Gastrocnemius medialis (tissue), 4 donors: ENCODE data around the gene ASMTL. TPM values are rescaled to one million over a fixed set of nuclear protein-coding genes. Genes with fewer than 3 reads are reported as not detected.
A peak's percentile ranks its signal among the peaks of the same experiment; 100 is the strongest.

Experiments
- ATAC-seq, 2 donors: fragments of 150-250 bp; one replicate each; pipeline ENCODE4 v1.9.1; 2016
- DNase-seq, 2 donors: peaks; one replicate each; pipeline ENCODE4 v3.0.0-alpha.2; 2019
- H3K27ac ChIP-seq, 4 donors: fragments of 200-600 bp; sonication (generic); 1 replicate in 1 of 4; 2 replicates in 3 of 4; pipeline ENCODE4 v1.5.1; 2016 to 2018; ENCODE audit warnings: mild to moderate bottlenecking in 2 of 4, moderate library complexity in 1 of 4
- H3K27me3 ChIP-seq, 3 donors: fragments of 200-600 bp; sonication (generic) in 2 of 3; 1 replicate in 1 of 3; 2 replicates in 2 of 3; pipeline versions ENCODE4 v1.5.1 to v1.6.0; 2016 to 2019; ENCODE audit warnings: mild to moderate bottlenecking in 1 of 3, moderate library complexity in 1 of 3
- H3K36me3 ChIP-seq, 2 donors: fragments of 200-600 bp; sonication (generic) in 1 of 2; one replicate each; pipeline ENCODE4 v1.5.1; 2017 to 2018
- H3K4me1 ChIP-seq, 2 donors: fragments of 200-600 bp; sonication (generic) in 1 of 2; one replicate each; pipeline ENCODE4 v1.5.1; 2016 to 2017; ENCODE audit warnings: mild to moderate bottlenecking in 2 of 2
- H3K4me3 ChIP-seq, 4 donors: fragments of 200-600 bp; sonication (generic) in 3 of 4; 1 replicate in 1 of 4; 2 replicates in 3 of 4; pipeline ENCODE4 v1.5.1; 2016 to 2019; ENCODE audit warnings: mild to moderate bottlenecking in 2 of 4
- H3K9me3 ChIP-seq, 3 donors: fragments of 200-600 bp; sonication (generic) in 2 of 3; 1 replicate in 1 of 3; 2 replicates in 2 of 3; pipeline ENCODE4 v1.5.1; 2016 to 2019
- POLR2A ChIP-seq, 2 donors: fragments of 450-650 bp; IDR thresholded peaks; one replicate each; pipeline ENCODE4 v1.6.1; 2017; ENCODE audit warnings: antibody characterized with exemption in 2 of 2, mild to moderate bottlenecking in 2 of 2, moderate library complexity in 2 of 2
- in situ Hi-C, 4 donors: fragments of 200-750 bp; cut with MboI; loops; one replicate each; pipeline versions ENCODE4 v1.15.0 to v1.8.0; 2017; ENCODE audit warnings: low sequenced_read_pairs in 4 of 4
- intact Hi-C: fragments of 100-400 bp; cut with DNase I; formaldehyde crosslinking; loops from one replicate; pipeline ENCODE4 v1.15.1; 2023; ENCODE audit warnings: low total_unique reads
- total RNA-seq, 4 donors: library from RNA; depleted of rRNA; stranded (reverse); fragments of >200 nt; gene quantifications; one replicate each; pipeline versions ENCODE4 v1.1.0 to v1.2.3, GENCODE V29; 2016
- TF ChIP-seq, protein P1 (sequence below), 5 experiments: fragments of 450-650 bp in 3 of 5; fragments of 200-600 bp in 2 of 5; sonication (generic) in 2 of 5; IDR thresholded peaks in 4 of 5; conservative IDR thresholded peaks in 1 of 5; 1 replicate in 4 of 5; 2 replicates in 1 of 5; pipeline ENCODE4 v1.5.1; 2016 to 2019; ENCODE audit warnings: antibody characterized with exemption in 5 of 5, mild to moderate bottlenecking in 3 of 5, moderate library complexity in 3 of 5

The ASMTL gene
- total RNA-seq, 4 donors from 2014 or later: 13.6 to 19.5 (median 13.9) TPM

DNA sequence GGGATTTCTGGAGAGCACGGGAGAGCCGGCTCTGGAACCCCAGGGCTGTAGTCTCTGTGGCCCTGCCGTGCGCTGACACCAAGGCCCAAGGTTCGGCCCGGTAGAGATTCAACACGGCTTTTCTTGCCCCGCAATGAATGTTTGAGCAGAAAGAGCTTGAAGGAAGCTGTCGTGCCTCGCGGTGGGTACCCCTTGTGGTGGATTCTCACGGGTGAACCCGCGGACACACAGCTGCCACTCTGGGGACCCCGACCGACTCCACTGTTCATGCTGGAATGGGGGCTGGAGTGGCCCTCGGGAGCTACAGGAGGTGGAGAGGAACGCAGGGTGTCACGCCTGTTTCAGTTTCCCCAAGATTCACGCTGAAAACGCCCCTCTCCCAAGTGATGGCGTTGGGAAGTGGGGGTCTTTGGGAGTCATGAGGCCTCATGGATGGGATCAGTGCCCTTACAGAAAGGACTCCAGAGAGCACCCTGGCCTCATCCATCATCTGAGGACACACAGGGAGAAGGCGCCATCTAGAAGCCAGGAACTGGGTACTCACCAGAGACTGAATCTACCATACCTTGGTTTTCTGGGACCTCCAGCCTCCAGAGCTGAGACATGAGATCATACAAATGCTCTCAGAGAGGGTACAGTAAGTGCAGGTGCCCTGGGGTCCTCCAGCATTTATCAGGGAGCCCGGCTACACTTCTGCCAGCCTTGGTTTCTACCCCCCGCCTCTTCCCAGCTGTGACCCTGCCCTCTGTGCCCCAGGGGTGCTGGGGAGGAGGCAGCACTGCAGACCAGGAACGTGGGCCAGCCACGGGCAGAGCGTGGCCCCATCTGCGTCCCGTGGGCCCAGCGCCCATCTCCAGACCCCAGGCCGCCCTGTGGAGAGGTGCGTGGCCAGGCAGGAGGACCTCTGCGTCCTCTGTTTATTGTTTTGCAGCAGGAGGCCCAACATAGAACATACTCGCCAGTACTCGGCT is 67.2 kb downstream of the ASMTL start:
- DNase-seq: peak in 1 of 2 donors; percentile 12
- H3K27me3 ChIP-seq: no peaks in the 10 kb centered on the region
- H3K9me3 ChIP-seq: no peaks in the 10 kb centered on the region
- H3K27ac ChIP-seq: no peak overlapping the region
- peaks cover 2 to 67% of the 10 kb centered on the region in 2 donors for H3K36me3 ChIP-seq
- peaks cover 23 to 31% of the 10 kb centered on the region in 2 donors for H3K4me1 ChIP-seq
- intact Hi-C loops (no loop called here), in situ Hi-C loops (no loop called here)
- no peak overlapping the region for H3K4me3 ChIP-seq
- TF ChIP-seq POLR2A (IDR thresholded peaks at IDR 0.05): no peak
- TF ChIP-seq, protein P1, sequence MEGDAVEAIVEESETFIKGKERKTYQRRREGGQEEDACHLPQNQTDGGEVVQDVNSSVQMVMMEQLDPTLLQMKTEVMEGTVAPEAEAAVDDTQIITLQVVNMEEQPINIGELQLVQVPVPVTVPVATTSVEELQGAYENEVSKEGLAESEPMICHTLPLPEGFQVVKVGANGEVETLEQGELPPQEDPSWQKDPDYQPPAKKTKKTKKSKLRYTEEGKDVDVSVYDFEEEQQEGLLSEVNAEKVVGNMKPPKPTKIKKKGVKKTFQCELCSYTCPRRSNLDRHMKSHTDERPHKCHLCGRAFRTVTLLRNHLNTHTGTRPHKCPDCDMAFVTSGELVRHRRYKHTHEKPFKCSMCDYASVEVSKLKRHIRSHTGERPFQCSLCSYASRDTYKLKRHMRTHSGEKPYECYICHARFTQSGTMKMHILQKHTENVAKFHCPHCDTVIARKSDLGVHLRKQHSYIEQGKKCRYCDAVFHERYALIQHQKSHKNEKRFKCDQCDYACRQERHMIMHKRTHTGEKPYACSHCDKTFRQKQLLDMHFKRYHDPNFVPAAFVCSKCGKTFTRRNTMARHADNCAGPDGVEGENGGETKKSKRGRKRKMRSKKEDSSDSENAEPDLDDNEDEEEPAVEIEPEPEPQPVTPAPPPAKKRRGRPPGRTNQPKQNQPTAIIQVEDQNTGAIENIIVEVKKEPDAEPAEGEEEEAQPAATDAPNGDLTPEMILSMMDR (IDR thresholded peaks at IDR 0.05 in 4 of 5, conservative IDR thresholded peaks at IDR 0.05 in 1 of 5): no peak
- no peak for ATAC-seq

- DNase-seq (peak in 1 of 2 donors; percentile 14), ATAC-seq (no peak)
- H3K36me3 ChIP-seq: peaks cover 2 to 59% of the 10 kb centered on the region in 2 donors
- in situ Hi-C loops: no loop called here
- H3K27me3 ChIP-seq: no peaks in the 10 kb centered on the region
- no peak overlapping the region for H3K4me3 ChIP-seq
- intact Hi-C loops: no loop called here
- peaks cover 16 to 23% of the 10 kb centered on the region in 2 donors for H3K4me1 ChIP-seq
- TF ChIP-seq POLR2A (IDR thresholded peaks at IDR 0.05): no peak
- TF ChIP-seq, protein P1 (IDR thresholded peaks at IDR 0.05 in 4 of 5, conservative IDR thresholded peaks at IDR 0.05 in 1 of 5): no peak
- no peak overlapping the region for H3K27ac ChIP-seq
- no peaks in the 10 kb centered on the region for H3K9me3 ChIP-seq
These were observed 68.0 kb downstream of the ASMTL start for GRCh38 chrX:1384658-1385252.

GRCh38 chrX:1380672-1381233 is 72.0 kb downstream of the ASMTL start:
- in situ Hi-C loops: no loop called here
- Histone ChIP-seq H3K4me3 (no peak overlapping the region), H3K27ac (peak overlapping the region in 1 of 4 donors; percentile 44), H3K4me1 (no peaks in the 10 kb centered on the region), H3K27me3 (no peaks in the 10 kb centered on the region), H3K36me3 (peaks cover 0 to 19% of the 10 kb centered on the region in 2 donors), H3K9me3 (no peaks in the 10 kb centered on the region)
- TF ChIP-seq, protein P1 (IDR thresholded peaks at IDR 0.05 in 4 of 5, conservative IDR thresholded peaks at IDR 0.05 in 1 of 5): no peak
- no peak for TF ChIP-seq POLR2A (IDR thresholded peaks at IDR 0.05)
- ATAC-seq (peak; percentile 29), DNase-seq (peak in 1 of 2 donors; percentile 41)
- intact Hi-C loops: no loop called here

- Histone ChIP-seq H3K4me1 (no peaks in the 10 kb centered on the region), H3K27me3 (no peaks in the 10 kb centered on the region), H3K4me3 (no peak overlapping the region), H3K9me3 (no peaks in the 10 kb centered on the region), H3K36me3 (peaks cover 0 to under 1% of the 10 kb centered on the region in 2 donors), H3K27ac (no peak overlapping the region)
- ATAC-seq: no peak
- in situ Hi-C loops (no loop called here), intact Hi-C loops (no loop called here)
- TF ChIP-seq, protein P1 (IDR thresholded peaks at IDR 0.05 in 4 of 5, conservative IDR thresholded peaks at IDR 0.05 in 1 of 5): no peak
- no peak for TF ChIP-seq POLR2A (IDR thresholded peaks at IDR 0.05)
- DNase-seq: peak in 1 of 2 donors; percentile 18
These were observed 74.4 kb downstream of the ASMTL start for GRCh38 chrX:1378306-1378759.
